ENCODE results near the gene NSUN2. TPM values are rescaled to one million over a fixed set of nuclear protein-coding genes. Genes with fewer than 3 reads are reported as not detected.

Gene NSUN2
- total RNA-seq, 2 donors from 2014 or later: 42.2 to 52.6 TPM

DNA sequence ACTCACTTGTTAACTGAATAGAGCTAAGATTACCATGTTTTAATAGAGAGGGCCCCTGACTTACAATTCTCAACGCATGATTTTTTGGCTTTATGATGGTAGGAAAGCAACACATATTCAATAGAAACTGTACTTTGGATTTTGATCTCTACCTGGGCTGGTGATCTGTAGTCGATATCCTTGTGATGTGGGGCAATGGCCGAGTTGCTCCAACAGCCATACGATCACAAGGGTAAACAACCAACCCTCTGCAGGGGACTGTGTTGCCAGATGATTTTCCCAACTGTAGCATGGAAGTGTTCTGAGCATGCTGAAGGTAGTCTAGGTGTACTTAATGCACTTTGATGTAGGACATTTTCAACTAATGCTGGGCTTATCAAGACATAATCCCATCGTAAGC, 36.5 kb downstream of the NSUN2 start:
- Histone ChIP-seq H3K36me3 (peaks cover 10% of the 10 kb centered on the region), H3K9me3 (no peaks in the 10 kb centered on the region), H3K27ac (no peak overlapping the region), H3K27me3 (replicated peaks; ENCODE audit: insufficient read depth) (no peaks in the 10 kb centered on the region), H3K4me3 (no peak overlapping the region), H3K4me1 (ENCODE audit: control insufficient read depth in 1 of 2, low read depth in 2 of 2) (peaks cover 0 to 17% of the 10 kb centered on the region in 2 donors)
- TF ChIP-seq, protein P1, sequence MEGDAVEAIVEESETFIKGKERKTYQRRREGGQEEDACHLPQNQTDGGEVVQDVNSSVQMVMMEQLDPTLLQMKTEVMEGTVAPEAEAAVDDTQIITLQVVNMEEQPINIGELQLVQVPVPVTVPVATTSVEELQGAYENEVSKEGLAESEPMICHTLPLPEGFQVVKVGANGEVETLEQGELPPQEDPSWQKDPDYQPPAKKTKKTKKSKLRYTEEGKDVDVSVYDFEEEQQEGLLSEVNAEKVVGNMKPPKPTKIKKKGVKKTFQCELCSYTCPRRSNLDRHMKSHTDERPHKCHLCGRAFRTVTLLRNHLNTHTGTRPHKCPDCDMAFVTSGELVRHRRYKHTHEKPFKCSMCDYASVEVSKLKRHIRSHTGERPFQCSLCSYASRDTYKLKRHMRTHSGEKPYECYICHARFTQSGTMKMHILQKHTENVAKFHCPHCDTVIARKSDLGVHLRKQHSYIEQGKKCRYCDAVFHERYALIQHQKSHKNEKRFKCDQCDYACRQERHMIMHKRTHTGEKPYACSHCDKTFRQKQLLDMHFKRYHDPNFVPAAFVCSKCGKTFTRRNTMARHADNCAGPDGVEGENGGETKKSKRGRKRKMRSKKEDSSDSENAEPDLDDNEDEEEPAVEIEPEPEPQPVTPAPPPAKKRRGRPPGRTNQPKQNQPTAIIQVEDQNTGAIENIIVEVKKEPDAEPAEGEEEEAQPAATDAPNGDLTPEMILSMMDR (IDR thresholded peaks at IDR 0.05): no peak
- DNase-seq (ENCODE audit: low spot score) (no peak), ATAC-seq (ENCODE audit: insufficient number of reproducible peaks, low FRiP score, low read depth) (no peak)

DNA sequence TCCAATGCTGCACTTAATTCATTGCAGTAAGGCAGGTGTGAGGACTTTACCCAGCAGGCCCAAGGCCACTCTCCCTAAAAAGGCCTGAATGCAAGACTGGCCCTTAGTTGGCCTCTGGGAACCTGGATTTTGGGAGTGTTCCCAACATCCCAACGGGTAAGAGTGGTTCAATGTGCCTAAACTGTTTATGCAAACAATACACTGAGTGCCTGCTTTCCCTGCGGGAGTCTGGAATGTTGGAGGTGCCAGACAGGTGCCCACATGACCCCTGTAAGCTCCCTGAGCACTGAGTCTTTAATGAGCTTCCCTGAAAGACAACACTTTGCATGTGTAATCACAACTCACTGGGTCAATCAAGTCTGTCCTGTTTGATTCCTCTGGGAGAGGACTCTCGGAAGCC, 37.4 kb downstream of the NSUN2 start:
- H3K4me3 ChIP-seq: no peak overlapping the region
- H3K9me3 ChIP-seq: no peaks in the 10 kb centered on the region
- DNase-seq (ENCODE audit: low spot score): no peak
- no peaks in the 10 kb centered on the region for H3K27me3 ChIP-seq (replicated peaks; ENCODE audit: insufficient read depth)
- TF ChIP-seq, protein P1 (IDR thresholded peaks at IDR 0.05): no peak
- H3K27ac ChIP-seq: no peak overlapping the region
- H3K4me1 ChIP-seq (ENCODE audit: control insufficient read depth in 1 of 2, low read depth in 2 of 2): peaks cover 0 to 17% of the 10 kb centered on the region in 2 donors
- ATAC-seq (ENCODE audit: insufficient number of reproducible peaks, low FRiP score, low read depth): no peak
- peaks cover 3% of the 10 kb centered on the region for H3K36me3 ChIP-seq

DNA sequence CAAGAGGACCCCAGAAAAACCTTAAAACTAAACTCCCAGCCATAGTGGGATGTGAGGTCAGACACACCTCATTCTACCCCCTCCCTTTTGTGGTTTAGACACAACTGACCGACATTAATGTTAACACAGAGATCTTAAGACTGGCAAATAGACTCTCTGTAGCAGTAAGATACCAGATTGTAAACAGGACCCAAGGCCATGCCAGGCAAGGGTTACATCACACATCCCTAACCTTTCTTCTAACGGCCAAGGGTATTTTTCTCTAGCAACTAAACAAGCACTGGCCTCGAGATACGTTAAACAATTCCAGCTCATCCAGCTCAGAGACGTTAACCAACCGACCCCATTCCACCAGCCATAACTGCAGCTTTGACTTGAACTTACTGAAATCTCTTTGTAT, 38.8 kb downstream of the NSUN2 start:
- Histone ChIP-seq H3K36me3 (no peaks in the 10 kb centered on the region), H3K27ac (no peak overlapping the region), H3K9me3 (no peaks in the 10 kb centered on the region), H3K4me1 (ENCODE audit: control insufficient read depth in 1 of 2, low read depth in 2 of 2) (peaks cover 0 to 17% of the 10 kb centered on the region in 2 donors), H3K4me3 (no peak overlapping the region), H3K27me3 (replicated peaks; ENCODE audit: insufficient read depth) (no peaks in the 10 kb centered on the region)
- ATAC-seq (ENCODE audit: insufficient number of reproducible peaks, low FRiP score, low read depth) (no peak), DNase-seq (ENCODE audit: low spot score) (no peak)
- TF ChIP-seq, protein P1 (IDR thresholded peaks at IDR 0.05): no peak

GRCh38 chr5:6593148-6594016, 39.5 kb downstream of the NSUN2 start:
- Histone ChIP-seq H3K36me3 (no peaks in the 10 kb centered on the region), H3K27ac (no peak overlapping the region)
- TF ChIP-seq, protein P1 (IDR thresholded peaks at IDR 0.05): no peak

GRCh38 chr5:6592601-6593000, 40.2 kb downstream of the NSUN2 start:
- TF ChIP-seq, protein P1 (IDR thresholded peaks at IDR 0.05): no peak
- Histone ChIP-seq H3K4me1 (ENCODE audit: control insufficient read depth in 1 of 2, low read depth in 2 of 2) (peaks cover 0 to 3% of the 10 kb centered on the region in 2 donors), H3K9me3 (no peaks in the 10 kb centered on the region), H3K27me3 (replicated peaks; ENCODE audit: insufficient read depth) (no peaks in the 10 kb centered on the region), H3K36me3 (no peaks in the 10 kb centered on the region), H3K4me3 (no peak overlapping the region), H3K27ac (no peak overlapping the region)
- DNase-seq (ENCODE audit: low spot score) (no peak), ATAC-seq (ENCODE audit: insufficient number of reproducible peaks, low FRiP score, low read depth) (no peak)

More at GRCh38 chr5:6593148-6594016, 39.5 kb downstream of the NSUN2 start:
- H3K27me3 ChIP-seq (replicated peaks; ENCODE audit: insufficient read depth): no peaks in the 10 kb centered on the region
- no peak for ATAC-seq (ENCODE audit: insufficient number of reproducible peaks, low FRiP score, low read depth)
- H3K4me1 ChIP-seq (ENCODE audit: control insufficient read depth in 1 of 2, low read depth in 2 of 2): peaks cover 0 to 11% of the 10 kb centered on the region in 2 donors
- H3K9me3 ChIP-seq: no peaks in the 10 kb centered on the region
- DNase-seq (ENCODE audit: low spot score): no peak
- H3K4me3 ChIP-seq: no peak overlapping the region

All from thoracic aorta (tissue), 2 donors.